Keratinocyte (primary cell): Measurements from ENCODE around the gene PTBP1. TPM values are rescaled to one million over a fixed set of nuclear protein-coding genes. Genes with fewer than 3 reads are reported as not detected.

ENCODE experiments used
- DNase-seq: peaks from one replicate; pipeline ENCODE4 v3.0.0-alpha.2; 2011; ENCODE audit warnings: low read depth, missing footprints, low spot score
- FAIRE-seq: peaks from 2 replicates; lab custom pipeline; 2011; peaks lifted over from hg19 to GRCh38; lab: Jason Lieb, UNC
- H2AFZ ChIP-seq: 2 replicates; pipeline ENCODE4 v1.6.0; 2012; ENCODE audit warnings: low read length, control low read depth, inconsistent platforms; ENCODE audit not compliant: control insufficient read depth
- H3K27ac ChIP-seq: 2 replicates; pipeline ENCODE4 v1.5.1; 2011; ENCODE audit warnings: low read length; ENCODE audit not compliant: control insufficient read depth, insufficient read depth
- H3K27me3 ChIP-seq: 3 replicates; pipeline ENCODE4 v1.6.0; 2011; ENCODE audit warnings: low read length; ENCODE audit not compliant: control insufficient read depth, insufficient read depth; ENCODE audit errors: extremely low read depth
- H3K36me3 ChIP-seq, 2 experiments: 2 replicates in 1 of 2; 3 replicates in 1 of 2; pipeline ENCODE4 v1.5.1; 2011; ENCODE audit warnings: low read length in 2 of 2, mild to moderate bottlenecking in 1 of 2; ENCODE audit not compliant: control insufficient read depth in 2 of 2, insufficient read depth in 2 of 2; ENCODE audit errors: extremely low read depth in 1 of 2
- H3K4me1 ChIP-seq: 3 replicates; pipeline ENCODE4 v1.5.1; 2011; ENCODE audit warnings: low read length; ENCODE audit not compliant: control insufficient read depth, insufficient read depth; ENCODE audit errors: extremely low read depth
- H3K4me2 ChIP-seq: 3 replicates; pipeline ENCODE4 v1.6.0; 2011; ENCODE audit warnings: low read depth, low read length; ENCODE audit not compliant: control insufficient read depth, insufficient read depth; ENCODE audit errors: extremely low read depth
- H3K4me3 ChIP-seq, 3 experiments: fragments of 200-600 bp in 1 of 3; sonication (generic) in 1 of 3; 2 replicates in 2 of 3; 3 replicates in 1 of 3; pipeline ENCODE4 v1.5.1; 2011 to 2016; ENCODE audit warnings: low read length in 3 of 3, mild to moderate bottlenecking in 3 of 3, control low read depth in 2 of 3, inconsistent platforms in 1 of 3, low read depth in 1 of 3, mixed read lengths in 1 of 3, mixed run types in 1 of 3, moderate library complexity in 1 of 3; ENCODE audit not compliant: control insufficient read depth in 2 of 3, insufficient read depth in 2 of 3; ENCODE audit errors: extremely low read depth in 1 of 3
- H3K79me2 ChIP-seq: 2 replicates; pipeline ENCODE4 v1.6.0; 2012; ENCODE audit warnings: low read length; ENCODE audit not compliant: control insufficient read depth, insufficient read depth
- H3K9ac ChIP-seq: 3 replicates; pipeline ENCODE4 v1.6.0; 2011; ENCODE audit warnings: low read length; ENCODE audit not compliant: control insufficient read depth, insufficient read depth; ENCODE audit errors: extremely low read depth
- H3K9me1 ChIP-seq: 3 replicates; pipeline ENCODE4 v1.6.0; 2011; ENCODE audit warnings: low read length; ENCODE audit not compliant: control insufficient read depth, insufficient read depth; ENCODE audit errors: extremely low read depth
- H3K9me3 ChIP-seq: 2 replicates; pipeline ENCODE4 v1.5.1; 2012; ENCODE audit warnings: low read depth, low read length; ENCODE audit not compliant: control insufficient read depth
- H4K20me1 ChIP-seq: 3 replicates; pipeline ENCODE4 v1.6.0; 2011; ENCODE audit warnings: low read length; ENCODE audit not compliant: control insufficient read depth, insufficient read depth; ENCODE audit errors: extremely low read depth
- CTCF ChIP-seq, 3 experiments: IDR thresholded peaks in 1 of 3; conservative IDR thresholded peaks in 1 of 3; optimal IDR thresholded peaks in 1 of 3; 2 replicates in 2 of 3; 3 replicates in 1 of 3; pipeline versions ENCODE3 to v1.5.1; 2011; ENCODE audit warnings: low read length in 3 of 3, mild to moderate bottlenecking in 3 of 3, moderate library complexity in 2 of 3, control low read depth in 1 of 3, inconsistent platforms in 1 of 3; ENCODE audit not compliant: insufficient read depth in 2 of 3; ENCODE audit errors: extremely low read depth in 1 of 3
- EZH2 ChIP-seq: IDR thresholded peaks from one replicate; pipeline ENCODE4 v1.6.1; 2012; ENCODE audit warnings: inconsistent platforms, mild to moderate bottlenecking, low read length, moderate library complexity
- dilution Hi-C: fragments of 300-500 bp; cut with MboI; formaldehyde crosslinking; loops from one replicate; pipeline ENCODE4 v1.7.0; 2020; ENCODE audit warnings: low sequenced_read_pairs; ENCODE audit not compliant: extremely low pct_ligation_motif_present
- polyA plus RNA-seq, 5 experiments: library from polyadenylated mRNA; depleted of rRNA in 3 of 5; stranded (reverse) in 3 of 5; stranded (forward) in 1 of 5; unstranded in 1 of 5; fragments of >200 nt; gene quantifications; 1 replicate in 1 of 5; 2 replicates in 3 of 5; 3 replicates in 1 of 5; pipeline versions ENCODE4 v1.2.1 to v1.2.3, GENCODE V29; 2011 to 2012; ENCODE audit warnings: missing spikeins in 2 of 5, low read depth in 1 of 5, low replicate concordance in 1 of 5

PTBP1 gene
- polyA plus RNA-seq, 1 donor (not counting 4 experiments of a cell fraction or from before 2014, with no cell fraction given) = 117 TPM

GRCh38 chr19:756236-756635 is 41.0 kb upstream of the PTBP1 start:
- no peak overlapping the region for H3K9ac ChIP-seq
- TF ChIP-seq CTCF (optimal IDR thresholded peaks at IDR 0.05 in 1 of 3, IDR thresholded peaks at IDR 0.05 in 1 of 3, conservative IDR thresholded peaks at IDR 0.05 in 1 of 3; ENCODE audit: extremely low read depth in 1 of 3, insufficient read depth in 2 of 3, low read length in 3 of 3) (no peak), EZH2 (no peak)
- no peak overlapping the region for H3K4me3 ChIP-seq
- no peak overlapping the region for H3K27ac ChIP-seq
- no peak for DNase-seq
- H3K79me2 ChIP-seq = peaks cover 21% of the 10 kb centered on the region
- peaks cover 4% of the 10 kb centered on the region for H4K20me1 ChIP-seq
- H3K9me1 ChIP-seq = no peaks in the 10 kb centered on the region
- H3K4me2 ChIP-seq = no peak overlapping the region
- dilution Hi-C loops = no loop called here
- H3K27me3 ChIP-seq = no peaks in the 10 kb centered on the region
- no peaks in the 10 kb centered on the region for H3K9me3 ChIP-seq
- H3K36me3 ChIP-seq = peaks cover 11 to 27% of the 10 kb centered on the region in 2 experiments
- no peak for FAIRE-seq
- no peak overlapping the region for H2AFZ ChIP-seq
- peaks cover 8% of the 10 kb centered on the region for H3K4me1 ChIP-seq

- Histone ChIP-seq H3K79me2 (peaks cover 20% of the 10 kb centered on the region), H3K27me3 (no peaks in the 10 kb centered on the region), H3K9me1 (no peaks in the 10 kb centered on the region), H3K36me3 (peaks cover 17 to 32% of the 10 kb centered on the region in 2 experiments), H2AFZ (no peak overlapping the region), H3K4me3 (no peak overlapping the region), H3K27ac (no peak overlapping the region), H3K9me3 (no peaks in the 10 kb centered on the region), H3K4me2 (no peak overlapping the region), H4K20me1 (peaks cover 4% of the 10 kb centered on the region), H3K4me1 (peaks cover under 1% of the 10 kb centered on the region), H3K9ac (no peak overlapping the region)
- DNase-seq (no peak), FAIRE-seq (no peak)
- no peak for TF ChIP-seq EZH2
- no peak for TF ChIP-seq CTCF (optimal IDR thresholded peaks at IDR 0.05 in 1 of 3, IDR thresholded peaks at IDR 0.05 in 1 of 3, conservative IDR thresholded peaks at IDR 0.05 in 1 of 3; ENCODE audit: extremely low read depth in 1 of 3, insufficient read depth in 2 of 3, low read length in 3 of 3)
- dilution Hi-C loops = no loop called here
Observed at GRCh38 chr19:756821-757688, 40.2 kb upstream of the PTBP1 start.
